NCI-H2171 (cell line): ENCODE results near the gene AUH.
"Not testable (repeated sequence)": the region's sequence is repeated elsewhere in the genome, so short reads cannot be mapped to it uniquely, and the experiment has no call there.

Experiments used
- DNase-seq: peaks from one replicate; lab custom pipeline; 2025; lab: John Stamatoyannopoulos, UW

The AUH gene

DNA sequence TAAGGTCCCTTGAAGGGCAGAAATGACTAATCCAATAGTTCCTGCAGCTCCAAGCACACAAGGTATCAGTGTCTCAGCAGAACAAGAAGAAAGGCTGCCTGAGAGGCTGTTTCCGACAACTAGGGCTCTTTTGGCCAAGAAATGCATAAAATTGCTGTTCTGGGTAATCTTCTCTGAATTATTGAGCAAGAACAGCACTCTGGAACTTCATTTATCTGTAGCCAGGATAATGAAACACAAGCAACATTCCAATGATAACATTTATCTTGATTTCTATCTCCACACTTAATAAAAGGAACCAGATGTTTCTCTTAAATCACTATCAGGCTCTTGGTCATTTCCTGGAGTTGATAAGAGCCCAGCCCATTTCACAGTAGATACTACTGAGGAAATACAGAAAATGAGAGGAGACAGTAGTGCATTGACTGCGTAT is 17.0 kb upstream of the AUH start:
- DNase-seq: no peak

DNA sequence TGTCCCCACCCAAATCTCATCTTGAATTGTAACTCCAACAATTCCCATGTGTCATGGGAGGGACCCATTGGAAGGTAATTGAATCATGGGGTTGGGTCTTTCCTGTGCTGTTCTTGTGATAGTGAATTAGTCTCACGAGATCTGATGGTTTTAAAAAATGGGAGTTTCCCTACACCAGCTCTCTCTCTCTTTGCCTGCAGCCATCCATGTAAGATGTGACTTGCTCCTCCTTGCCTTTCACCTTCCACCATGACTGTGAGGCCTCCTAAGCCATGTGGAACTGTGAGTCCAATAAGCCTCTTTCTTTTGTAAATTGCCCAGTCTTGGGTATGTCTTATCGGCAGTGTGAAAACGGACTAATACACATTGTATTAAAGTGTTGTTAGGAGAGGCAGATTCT is 16.3 kb upstream of the AUH start:
- DNase-seq: not testable (repeated sequence)

DNA sequence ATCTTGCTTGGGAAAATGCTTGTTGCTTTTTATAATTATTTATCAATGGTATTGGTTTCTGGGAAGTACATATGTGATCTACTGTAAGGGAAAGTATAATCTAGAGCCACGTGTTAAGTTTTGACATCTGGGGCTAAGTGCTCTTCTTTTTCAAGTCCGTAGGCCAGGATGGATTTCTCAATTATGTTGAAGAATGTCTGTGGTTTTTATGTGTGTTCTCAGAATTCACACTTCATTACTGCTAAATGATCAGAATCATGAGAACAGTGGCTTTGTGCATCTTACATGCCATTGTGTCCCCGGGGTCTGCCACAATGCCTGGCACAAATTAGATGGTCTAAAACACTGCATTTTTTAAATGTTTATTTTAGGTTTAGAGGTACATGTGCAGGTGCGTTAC is 14.5 kb upstream of the AUH start:
- DNase-seq: no peak

DNA sequence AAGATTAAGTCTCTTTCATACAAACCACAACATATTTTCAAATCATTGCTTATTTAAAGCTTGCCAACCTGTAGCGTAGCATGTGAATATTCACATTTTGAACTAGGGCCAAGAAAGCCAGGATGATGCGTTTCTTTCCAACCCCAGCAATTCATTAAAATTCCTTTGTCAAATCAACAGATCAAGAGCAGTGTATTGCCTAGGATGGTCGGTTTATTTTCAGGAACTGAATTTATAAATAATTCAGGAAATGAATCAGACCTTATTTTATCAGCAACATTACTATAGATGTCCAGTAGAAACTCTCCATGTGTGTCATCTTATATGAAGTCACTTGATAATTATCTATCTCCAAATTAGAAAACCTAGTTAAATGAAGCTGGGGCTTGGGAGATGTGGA is 13.2 kb upstream of the AUH start:
- DNase-seq: no peak

DNA sequence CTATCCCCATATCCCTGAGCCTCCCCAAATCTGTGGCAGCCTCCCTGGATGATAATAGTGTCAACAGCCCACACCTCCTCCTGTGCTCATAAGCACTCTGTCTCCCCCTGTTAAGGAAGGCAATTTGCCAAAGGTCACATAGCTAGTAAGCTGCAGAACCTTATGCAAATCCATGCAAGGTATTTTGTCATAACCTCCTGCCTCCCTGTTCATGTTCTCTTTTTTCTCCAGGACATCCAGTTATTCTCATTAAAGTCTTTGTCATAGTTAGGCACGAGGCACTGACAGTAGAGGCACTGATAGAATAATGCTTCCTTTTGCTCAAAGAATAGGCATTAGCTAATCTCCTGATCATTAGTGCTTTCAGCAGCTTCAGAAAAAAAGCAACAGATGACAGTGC is 10.2 kb upstream of the AUH start:
- no peak for DNase-seq

DNA sequence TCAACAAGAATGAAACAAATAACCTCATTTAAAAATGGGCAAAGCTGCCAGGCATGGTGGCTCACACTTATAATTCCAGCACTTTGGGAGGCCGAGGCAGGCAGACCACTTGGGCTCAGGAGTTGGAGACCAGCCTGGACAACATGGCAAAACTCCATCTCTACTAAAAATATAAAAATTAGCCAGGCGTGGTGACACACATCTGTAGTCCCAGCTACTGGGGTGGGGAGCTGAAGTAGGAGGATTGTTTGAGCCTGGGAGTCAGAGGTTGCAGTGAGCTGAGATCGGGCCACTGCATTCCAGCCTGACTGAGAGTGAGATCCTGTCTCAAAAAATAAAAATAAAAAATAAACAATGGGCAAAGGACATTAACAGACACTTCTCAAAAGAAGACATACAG is 8.3 kb upstream of the AUH start:
- DNase-seq: not testable (repeated sequence)

DNA sequence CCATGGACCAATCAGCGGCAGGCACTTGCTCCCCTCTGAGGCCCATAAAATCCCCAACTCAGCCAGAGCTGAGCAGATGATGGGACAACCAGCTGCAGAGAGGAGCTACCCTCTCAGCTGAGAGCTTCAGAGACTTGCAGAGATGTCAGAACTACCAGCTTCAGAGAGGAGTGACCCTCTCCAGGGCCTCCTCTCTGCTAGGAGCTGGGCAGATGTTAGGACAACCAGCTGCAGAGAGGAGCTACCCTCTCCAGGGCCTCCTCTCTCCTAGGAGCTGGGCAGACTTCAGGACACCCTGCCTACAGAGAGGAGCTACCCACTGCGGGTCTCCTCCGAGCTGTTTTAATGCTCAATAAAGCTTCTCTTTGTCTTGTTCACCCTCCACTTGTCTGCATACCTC is 3.0 kb upstream of the AUH start:
- no peak for DNase-seq

DNA sequence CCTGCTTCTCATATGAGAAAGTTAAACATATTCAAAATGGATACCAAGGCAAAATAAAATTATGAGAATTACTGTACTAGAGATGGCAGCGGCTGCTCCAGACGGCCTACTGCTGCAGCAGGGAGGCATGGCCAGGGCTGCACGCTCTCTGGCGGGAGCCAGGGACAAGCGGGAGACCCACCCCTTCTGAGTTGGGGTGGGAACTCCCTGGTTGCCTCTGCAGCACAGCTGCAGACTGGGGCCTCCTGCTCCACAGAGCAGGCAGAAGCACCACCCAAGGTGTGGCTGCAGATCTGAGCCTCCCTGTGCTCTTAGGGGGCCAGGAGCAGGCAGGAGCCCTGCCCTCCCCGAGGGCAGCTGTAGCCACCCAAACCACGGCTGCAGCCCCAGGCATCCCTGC is 2.3 kb upstream of the AUH start:
- no peak for DNase-seq

DNA sequence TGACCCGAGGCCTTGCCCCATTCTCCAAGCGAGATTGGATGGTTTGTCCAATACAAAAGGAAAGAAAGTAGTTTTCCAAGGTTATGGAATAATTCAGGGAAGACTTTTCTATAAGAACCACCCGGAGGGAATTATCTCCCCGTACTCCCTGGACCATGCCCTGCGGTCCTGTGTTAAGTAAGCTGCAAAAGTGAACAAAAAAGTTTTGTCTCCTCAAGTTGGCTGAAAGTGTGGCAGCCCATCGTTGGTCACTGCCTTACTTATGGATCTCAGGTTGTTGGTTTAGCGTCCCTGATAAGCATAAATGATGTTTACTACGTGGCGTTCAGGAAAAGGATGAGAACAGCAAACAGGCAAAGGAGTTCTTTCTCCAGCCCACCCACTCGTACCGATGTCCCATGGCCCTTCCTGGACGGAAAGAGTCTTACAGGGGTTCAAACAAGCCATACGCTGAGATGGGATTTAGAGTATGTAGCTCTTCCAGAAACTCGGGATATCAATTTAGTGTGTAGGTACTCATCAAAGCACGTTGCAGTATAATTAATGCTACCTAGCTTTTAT is 413 bp upstream of the AUH start:
- DNase-seq: no peak

DNA sequence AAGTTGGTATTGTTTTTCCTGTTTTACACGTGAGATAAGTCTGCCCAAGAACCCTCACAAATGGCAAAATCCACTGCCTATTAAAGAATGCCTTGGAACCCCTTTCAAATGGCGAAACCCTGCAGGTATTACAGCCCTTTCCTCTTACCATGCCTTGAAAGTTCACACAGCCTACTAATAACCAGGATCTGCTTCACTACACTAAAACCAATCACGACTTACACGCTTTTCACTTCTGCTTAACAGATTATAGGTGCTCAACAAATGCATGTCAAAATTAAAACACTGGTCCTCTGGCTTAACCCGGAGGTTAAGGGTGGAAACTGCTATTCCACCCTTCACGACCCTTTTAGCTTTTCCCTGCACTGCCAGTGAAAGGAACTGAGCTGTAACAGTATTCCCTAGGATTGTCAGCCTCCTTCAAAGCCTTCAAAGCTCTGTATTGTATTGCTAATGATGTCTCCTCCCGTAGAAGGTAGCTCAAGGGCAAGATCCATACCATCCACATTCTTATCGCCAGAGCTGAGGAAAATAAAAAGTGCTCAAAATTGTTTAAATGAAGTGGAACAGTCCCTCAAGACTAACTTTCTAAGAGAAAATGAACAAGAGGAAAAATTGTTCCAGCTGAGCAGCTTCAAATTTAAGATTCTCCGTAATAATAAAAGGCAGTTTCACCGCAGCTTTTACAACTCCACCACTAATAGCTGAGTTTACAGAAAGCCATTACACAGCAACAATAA is 997 bp downstream of the AUH start:
- no peak for DNase-seq

DNA sequence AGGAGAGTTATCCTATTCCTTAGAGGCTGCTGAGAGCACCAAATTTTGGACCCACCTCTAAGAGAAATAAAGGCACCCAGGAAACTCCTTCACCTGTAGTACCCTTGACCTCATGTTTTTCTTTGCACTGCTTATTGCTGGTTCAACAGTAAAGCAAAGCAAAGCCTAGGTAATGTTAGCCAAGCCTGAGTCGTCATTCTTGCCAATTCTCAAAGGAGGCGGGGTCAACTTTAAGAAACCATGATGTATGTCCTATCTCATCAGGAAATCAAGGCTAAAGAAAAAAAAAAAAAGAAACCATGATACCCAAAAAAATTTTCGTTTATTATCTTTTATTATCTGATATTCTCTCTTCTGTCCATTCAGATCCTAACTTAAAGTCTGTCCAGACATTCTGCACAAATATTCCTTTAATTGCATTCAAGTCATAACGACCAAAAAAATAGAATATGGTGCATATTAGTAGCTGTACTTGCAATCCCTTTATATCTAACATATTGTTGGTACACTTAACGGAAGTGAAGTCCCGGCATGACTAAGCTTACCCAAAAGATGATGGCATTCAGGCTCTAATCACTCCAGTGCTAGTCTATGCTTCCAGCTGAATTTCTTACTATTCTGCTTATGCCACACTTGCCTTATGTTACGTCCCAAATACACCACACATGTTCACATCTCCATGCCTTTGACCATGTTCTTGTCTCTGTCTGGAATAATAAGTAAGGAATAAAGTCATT is 1.8 kb downstream of the AUH start:
- DNase-seq: no peak

DNA sequence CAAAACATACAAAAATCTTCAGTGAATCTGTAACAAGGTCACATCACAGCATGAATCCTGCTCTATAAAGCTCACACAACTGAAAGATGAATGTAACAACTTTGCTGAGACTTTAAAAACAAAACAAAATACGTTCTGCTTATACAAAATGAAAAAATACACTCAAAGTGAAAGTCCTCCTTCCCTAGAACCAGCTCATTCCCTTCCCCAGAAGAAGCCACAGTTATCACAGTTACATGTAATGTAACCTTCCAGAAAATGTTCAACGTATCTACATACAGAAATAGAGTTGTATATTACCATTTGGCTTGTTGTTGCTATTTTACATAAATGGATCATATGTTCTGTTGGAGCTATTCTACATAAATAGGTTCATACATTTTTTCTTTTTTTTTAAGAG is 2.6 kb downstream of the AUH start:
- DNase-seq: no peak

DNA sequence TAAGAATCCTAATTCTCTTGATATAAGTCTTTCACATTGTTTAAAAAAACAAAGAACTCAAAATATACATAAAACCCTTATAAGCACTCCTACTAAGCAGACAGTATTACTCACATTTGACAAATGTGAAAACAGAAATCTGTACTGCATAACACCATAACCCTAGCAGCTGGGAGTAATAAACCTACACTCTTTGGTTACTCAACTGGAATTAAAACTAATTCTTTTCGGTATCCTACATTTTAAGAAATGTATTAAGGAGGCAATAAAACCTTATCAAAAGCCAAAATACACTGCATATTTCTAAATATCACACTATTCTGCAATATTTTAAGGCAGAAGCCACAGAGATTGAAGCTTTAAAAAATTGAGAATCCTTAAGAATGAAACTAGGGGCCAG is 6.8 kb downstream of the AUH start:
- DNase-seq: no peak

DNA sequence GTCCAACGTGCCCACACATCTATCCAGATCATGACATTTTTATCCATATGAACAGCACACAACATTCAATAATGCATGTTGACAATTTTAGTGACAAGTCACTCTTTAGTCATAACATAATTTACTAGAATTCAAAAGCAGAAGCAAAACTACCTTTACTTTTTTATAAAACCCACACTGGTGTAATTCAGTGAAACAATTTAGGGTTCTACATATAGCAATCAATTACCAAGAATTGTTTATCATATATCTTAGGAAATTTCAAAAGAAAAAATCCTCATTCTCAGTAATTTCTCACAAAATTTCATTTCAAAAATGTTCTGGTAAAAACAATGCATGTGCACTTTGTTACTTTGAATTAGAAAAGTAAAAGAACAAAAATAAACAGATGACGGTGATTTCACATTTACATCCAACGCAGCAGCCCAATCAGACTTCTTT is 12.6 kb downstream of the AUH start:
- DNase-seq: no peak

DNA sequence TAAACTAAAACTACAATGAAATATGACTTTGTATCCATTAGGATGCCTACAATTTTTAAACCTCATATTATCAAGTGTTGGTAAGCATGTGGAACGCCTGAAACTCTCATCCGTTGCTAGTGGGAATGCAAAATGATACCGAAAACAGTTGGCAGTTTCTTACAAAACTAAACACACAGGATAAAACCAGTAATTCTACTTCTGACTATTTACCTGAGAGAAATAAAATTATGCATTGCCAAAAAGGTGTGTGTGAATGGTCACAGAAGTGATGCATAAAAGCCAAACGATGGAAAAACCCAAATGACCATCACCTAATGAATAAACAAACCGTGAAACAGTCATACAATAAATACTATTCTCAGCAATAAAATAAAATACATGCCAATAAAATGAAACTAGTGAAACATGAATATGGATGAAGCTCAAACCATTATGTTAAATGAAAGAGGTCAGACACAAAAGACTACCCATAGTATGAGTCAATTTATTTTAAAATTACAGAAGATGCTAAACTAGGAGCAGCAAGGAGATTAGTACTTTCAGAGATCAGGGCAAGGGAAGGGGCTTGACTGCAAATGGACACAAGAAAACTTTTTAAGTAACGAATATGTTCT is 13.4 kb downstream of the AUH start:
- DNase-seq: no peak

DNA sequence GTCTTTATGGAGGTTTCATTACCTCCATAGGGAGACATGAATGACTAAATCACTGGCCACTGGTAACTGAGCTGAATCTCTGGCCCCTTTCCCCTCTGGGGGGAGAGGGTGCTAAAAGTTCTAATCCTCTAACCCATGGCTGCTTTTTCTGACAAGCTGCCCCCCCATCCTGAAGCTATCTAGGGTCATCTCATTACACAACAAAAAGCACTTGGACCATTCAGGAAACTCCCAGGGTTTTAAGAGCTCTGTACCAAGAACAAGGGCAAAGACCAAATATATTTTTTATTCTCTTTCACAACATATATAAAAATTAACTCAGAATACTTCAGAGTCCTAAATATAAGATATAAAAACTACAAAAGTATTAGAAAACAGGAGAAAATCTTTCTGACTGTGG is 14.3 kb downstream of the AUH start:
- DNase-seq: no peak

DNA sequence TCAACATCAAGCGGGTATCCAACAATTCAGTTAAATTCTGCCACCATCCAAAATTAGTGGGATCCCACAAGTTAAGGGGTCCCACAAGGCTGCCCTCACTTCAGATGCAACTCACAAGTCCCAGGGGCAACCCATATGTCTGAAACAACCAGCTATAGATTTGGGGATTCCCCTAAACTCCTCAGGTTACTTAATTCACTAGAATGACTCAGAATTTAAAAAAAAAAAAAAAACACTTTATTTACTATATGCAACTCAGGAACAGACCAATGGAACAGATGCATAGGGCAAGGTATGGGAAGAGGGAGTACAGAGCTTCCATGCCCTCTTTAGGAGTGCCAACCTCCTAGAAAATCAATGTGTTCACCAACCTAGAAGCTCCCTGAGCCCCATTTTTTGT is 15.1 kb downstream of the AUH start:
- DNase-seq: no peak

DNA sequence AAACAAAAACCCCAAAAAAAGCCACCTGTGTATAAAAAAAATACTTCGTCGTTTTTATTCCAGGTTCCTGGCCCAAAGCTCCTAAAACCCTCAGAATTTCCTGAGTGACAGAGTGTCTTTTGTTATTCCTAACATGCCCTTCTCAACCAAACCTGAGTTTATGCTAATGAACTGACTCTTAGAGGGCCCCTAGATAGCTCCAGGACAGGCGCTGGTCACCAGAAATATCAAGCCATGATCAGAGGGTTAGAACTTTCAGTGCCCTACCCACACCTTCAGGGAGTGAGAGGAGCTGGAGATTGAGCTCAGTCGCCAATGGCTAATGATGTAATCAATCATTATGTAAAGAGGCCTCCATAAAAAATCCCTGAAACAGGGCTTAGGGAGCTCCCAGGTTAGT is 15.7 kb downstream of the AUH start:
- DNase-seq: no peak

DNA sequence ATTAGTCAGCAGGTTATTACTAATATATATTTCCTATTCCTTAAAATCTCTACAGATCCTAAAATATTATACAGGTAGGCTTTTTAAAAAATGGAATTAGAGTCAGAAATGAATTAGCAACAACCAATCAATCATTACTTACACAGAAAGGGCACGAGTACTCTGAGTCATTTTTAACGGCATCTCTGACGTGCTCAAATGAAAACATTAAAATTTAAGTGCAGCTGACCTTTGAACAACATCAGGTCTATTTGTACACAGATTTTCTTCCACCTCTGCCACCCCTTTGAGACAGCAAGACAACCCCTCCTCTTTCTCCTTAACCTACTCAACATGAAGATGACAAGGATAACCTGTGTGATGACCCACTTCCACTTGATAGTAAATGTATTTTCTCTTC is 19.1 kb downstream of the AUH start:
- no peak for DNase-seq

DNA sequence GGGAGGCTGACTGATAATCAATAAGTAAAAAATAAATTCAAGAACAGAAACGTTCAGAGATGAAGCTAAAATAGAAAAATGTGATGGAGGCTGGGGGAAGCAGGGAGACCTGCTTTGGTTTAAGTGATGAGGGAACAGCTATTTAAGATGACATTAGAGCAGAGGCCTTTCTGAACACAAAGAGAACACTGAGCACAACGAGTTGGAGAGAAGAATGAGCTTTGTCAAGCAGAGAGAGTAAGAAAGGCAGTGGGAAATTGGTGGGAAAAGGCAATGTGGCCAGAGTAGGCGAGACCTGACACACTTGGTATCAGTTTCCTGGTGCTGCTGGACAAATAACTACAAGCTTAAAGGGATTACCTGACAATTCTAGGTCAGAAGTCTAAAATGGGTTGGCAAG is 20.0 kb downstream of the AUH start:
- DNase-seq: no peak

DNA sequence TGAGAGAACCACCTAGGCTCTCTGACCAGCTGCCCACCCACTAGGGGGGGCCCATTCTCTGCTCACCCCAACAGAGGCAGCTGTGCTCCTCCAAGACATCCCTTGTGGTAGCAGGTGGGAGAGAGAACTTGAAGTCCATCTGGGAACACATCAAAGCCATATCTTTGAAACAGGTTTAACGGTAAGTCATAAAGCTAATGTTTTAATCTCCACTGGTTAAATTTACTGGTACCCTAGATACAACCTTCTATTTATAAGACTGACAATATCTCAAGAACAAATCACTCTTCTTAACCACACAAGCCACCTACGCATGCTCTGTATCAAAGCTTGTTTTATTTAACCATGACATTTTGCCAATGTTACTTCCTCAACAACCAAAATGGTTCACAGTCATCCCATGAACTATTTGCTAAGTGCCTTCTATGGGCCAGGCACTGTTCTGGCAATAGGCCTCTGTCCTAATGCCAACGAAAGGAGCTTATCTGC is 20.4 kb downstream of the AUH start:
- no peak for DNase-seq

DNA sequence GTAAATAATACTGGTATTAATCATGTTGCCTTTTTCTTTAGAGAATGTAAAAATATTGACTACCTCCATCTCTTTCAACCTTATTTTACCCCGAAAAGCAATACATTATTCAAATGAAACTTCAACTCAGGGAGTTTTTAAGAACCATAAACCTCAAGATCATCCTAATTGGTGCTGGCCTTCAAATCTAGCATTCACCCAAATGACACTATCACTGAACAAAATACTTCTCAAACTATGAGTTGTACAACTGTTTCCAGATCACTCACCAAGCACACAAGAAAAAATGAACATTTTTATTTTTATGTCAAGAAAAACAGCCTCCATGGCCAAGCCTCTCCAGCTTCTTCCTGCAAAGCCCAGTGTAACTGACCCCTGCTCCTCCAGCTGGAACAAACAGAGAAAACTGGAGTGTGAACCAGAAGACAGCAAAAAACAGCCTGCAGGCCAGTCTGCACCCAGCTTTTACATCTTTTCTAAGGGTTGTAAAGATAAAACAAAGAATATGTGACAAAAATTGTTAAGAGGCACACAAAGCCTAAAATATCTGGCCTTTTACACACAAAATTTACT is 21.2 kb downstream of the AUH start:
- DNase-seq: no peak

DNA sequence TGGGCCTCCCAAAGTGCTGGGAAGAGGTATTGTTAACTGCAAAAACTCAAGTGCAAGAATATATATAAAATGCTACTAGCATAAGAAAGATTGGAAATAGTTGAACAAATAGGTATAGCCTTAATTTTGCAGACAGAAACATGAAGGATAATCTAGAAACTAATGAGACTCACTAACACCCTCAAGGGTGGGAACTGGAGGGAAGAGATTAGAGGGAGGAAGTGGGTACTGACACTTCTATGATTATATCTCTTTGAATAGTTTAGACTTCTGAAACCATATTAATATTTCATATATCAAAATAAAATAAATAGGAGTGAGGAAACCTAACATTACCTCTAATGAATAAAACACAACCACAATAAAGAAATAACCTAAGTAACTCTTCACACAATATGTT is 23.0 kb downstream of the AUH start:
- DNase-seq: no peak
